Suprapubic skin (tissue), 4 donors: ENCODE results near the gene ST6GAL1. TPM values are rescaled to one million over a fixed set of nuclear protein-coding genes. Genes with fewer than 3 reads are reported as not detected.
A peak's percentile ranks its signal among the peaks of the same experiment; 100 is the strongest.

Source experiments
- DNase-seq, 2 donors: peaks; one replicate each; pipeline ENCODE4 v3.0.0-alpha.2; 2019; ENCODE audit warnings: low spot score in 2 of 2
- H3K27ac ChIP-seq: fragments of 200-600 bp; sonication (generic); one replicate; pipeline ENCODE4 v1.5.1; 2019
- H3K27me3 ChIP-seq: fragments of 200-600 bp; sonication (generic); one replicate; pipeline ENCODE4 v1.5.1; 2019
- H3K36me3 ChIP-seq: fragments of 200-600 bp; sonication (generic); one replicate; pipeline ENCODE4 v1.5.1; 2019
- H3K4me1 ChIP-seq: fragments of 200-600 bp; sonication (generic); one replicate; pipeline ENCODE4 v1.5.1; 2019
- H3K4me3 ChIP-seq: fragments of 200-600 bp; sonication (generic); one replicate; pipeline ENCODE4 v1.5.1; 2019; ENCODE audit warnings: mild to moderate bottlenecking
- H3K9me3 ChIP-seq: fragments of 200-600 bp; sonication (generic); one replicate; pipeline ENCODE4 v1.5.1; 2019
- EP300 ChIP-seq: sonication (generic); formaldehyde crosslinking; IDR thresholded peaks from one replicate; pipeline ENCODE4 v1.6.1; 2017; ENCODE audit warnings: antibody characterized with exemption
- POLR2A ChIP-seq, 2 donors: fragments of 450-650 bp; IDR thresholded peaks; one replicate each; pipeline ENCODE4 v1.6.1; 2017; ENCODE audit warnings: antibody characterized with exemption in 2 of 2, mild to moderate bottlenecking in 2 of 2, moderate library complexity in 2 of 2
- POLR2AphosphoS5 ChIP-seq, 3 donors: sonication (generic); formaldehyde crosslinking; IDR thresholded peaks; one replicate each; pipeline ENCODE4 v1.6.1; 2017; ENCODE audit warnings: antibody characterized with exemption in 3 of 3
- WGBS: methylation state at CpG from one replicate; pipeline ENCODE4 v1.1.5; 2018; 5-methylcytosine and 5-hydroxymethylcytosine counted together
- total RNA-seq, 4 donors: library from RNA; depleted of rRNA; stranded (reverse); fragments of >200 nt; gene quantifications; one replicate each; pipeline ENCODE4 v1.1.0, GENCODE V29; 2016
- TF ChIP-seq, protein P1 (sequence below), 2 donors: fragments of 200-600 bp in 1 of 2; fragments of 450-650 bp in 1 of 2; sonication (generic) in 1 of 2; IDR thresholded peaks; one replicate each; pipeline ENCODE4 v1.5.1; 2016 to 2019; ENCODE audit warnings: antibody characterized with exemption in 2 of 2, mild to moderate bottlenecking in 1 of 2, moderate library complexity in 1 of 2

Gene ST6GAL1
- total RNA-seq, 4 donors from 2014 or later: 23.9 to 42.2 (median 31.9) TPM

DNA sequence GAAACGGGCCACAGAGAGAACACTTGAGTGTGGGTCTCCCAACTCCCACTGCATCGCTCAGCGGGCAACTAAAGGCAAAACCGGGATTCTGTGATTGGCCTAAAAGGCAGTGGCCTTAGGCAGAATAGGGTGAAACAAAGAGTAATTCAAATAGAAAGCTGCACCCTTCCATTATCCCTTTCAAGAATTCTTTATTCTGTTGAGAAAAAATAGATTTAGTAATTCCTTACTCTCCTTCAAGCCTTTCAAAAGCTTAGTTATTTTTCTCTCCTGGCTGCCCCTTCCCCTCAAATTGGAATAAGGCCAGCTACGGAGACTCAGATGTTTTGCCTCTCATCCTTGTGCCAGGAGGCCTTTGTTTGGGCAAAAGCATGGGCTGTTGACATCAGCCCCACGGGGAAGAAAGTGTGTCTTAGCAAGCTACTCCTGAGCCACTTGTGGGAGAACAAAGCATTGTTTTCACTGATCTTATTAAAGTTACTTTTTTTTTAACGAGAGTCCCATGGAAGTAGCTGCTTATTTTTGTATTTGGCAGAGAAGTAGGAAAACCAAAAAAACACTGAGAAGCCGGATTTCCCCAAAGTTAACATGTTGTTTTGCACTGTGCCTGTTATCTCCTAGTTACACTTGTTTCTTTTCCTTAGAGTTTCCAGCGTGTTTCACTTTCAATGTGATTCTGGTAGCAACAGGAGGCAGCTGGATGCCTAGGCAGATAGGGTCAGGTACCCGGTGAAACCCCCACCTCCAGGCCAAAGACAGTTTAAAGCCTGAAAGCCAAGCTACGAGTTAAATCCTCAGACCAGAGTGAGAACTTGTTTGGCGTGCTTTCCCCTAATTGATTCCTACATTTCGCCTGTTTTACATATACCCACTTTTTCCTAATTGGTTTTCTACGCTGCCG lies 2.2 kb downstream of the ST6GAL1 start:
- H3K27me3 ChIP-seq: no peaks in the 10 kb centered on the region
- no peaks in the 10 kb centered on the region for H3K9me3 ChIP-seq
- H3K36me3 ChIP-seq: no peaks in the 10 kb centered on the region
- TF ChIP-seq, protein P1, sequence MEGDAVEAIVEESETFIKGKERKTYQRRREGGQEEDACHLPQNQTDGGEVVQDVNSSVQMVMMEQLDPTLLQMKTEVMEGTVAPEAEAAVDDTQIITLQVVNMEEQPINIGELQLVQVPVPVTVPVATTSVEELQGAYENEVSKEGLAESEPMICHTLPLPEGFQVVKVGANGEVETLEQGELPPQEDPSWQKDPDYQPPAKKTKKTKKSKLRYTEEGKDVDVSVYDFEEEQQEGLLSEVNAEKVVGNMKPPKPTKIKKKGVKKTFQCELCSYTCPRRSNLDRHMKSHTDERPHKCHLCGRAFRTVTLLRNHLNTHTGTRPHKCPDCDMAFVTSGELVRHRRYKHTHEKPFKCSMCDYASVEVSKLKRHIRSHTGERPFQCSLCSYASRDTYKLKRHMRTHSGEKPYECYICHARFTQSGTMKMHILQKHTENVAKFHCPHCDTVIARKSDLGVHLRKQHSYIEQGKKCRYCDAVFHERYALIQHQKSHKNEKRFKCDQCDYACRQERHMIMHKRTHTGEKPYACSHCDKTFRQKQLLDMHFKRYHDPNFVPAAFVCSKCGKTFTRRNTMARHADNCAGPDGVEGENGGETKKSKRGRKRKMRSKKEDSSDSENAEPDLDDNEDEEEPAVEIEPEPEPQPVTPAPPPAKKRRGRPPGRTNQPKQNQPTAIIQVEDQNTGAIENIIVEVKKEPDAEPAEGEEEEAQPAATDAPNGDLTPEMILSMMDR (IDR thresholded peaks at IDR 0.05): no peak
- TF ChIP-seq POLR2AphosphoS5 (IDR thresholded peaks at IDR 0.05): peak in 1 of 3 donors; percentile 16
- peaks cover 42% of the 10 kb centered on the region for H3K4me1 ChIP-seq
- peak overlapping the region; percentile 88 for H3K4me3 ChIP-seq
- 30% methylated on average over 15 of the region's 15 CpGs for WGBS
- DNase-seq: no peak
- H3K27ac ChIP-seq: peak overlapping the region; percentile 85

DNA sequence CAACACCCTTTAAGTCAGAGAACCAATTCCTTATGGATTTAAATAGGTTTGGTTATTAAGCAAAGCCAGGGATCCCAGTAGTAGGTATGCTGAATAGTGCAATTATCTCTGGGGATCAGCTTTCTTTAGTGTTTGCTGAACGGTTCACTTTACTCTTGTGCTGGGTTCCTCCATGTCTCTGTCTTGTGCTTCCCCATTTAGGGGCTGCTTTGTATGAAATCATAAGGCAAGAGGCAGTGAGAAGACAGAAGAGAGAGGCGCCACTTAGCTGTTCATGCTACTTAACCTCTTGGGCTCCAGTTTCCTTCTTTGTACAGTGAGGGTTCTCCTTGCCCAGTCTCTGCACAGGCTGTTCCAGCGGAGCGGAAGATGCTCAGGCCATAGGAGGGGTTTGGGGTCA lies 3.5 kb downstream of the ST6GAL1 start:
- H3K27ac ChIP-seq: no peak overlapping the region
- WGBS: 82% methylated on average over 4 of the region's 4 CpGs

DNA sequence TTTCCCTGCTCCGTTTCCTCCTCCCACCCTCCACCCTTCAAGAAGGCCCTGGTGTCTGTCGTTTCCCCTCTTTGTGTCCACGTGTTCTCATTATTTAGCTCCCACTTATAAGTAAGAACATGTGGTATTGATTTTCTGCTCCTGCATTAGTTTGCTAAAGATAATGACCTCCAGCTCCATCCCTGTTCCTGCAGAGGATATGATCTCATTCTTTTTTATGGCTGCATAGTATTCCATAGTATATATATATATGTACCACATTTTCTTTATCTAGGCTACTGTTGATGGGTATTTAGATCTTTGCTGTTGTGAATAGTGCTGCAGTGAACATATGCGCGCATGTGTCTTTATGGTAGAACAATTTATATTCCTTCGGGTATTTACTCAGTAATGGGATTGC lies 4.8 kb downstream of the ST6GAL1 start:
- H3K36me3 ChIP-seq: no peaks in the 10 kb centered on the region
- DNase-seq: no peak
- H3K27ac ChIP-seq: no peak overlapping the region
- H3K4me1 ChIP-seq: peaks cover 30% of the 10 kb centered on the region
- H3K4me3 ChIP-seq: no peak overlapping the region
- H3K9me3 ChIP-seq: no peaks in the 10 kb centered on the region
- no peak for TF ChIP-seq POLR2A (IDR thresholded peaks at IDR 0.05)
- TF ChIP-seq, protein P1 (IDR thresholded peaks at IDR 0.05): no peak
- no peaks in the 10 kb centered on the region for H3K27me3 ChIP-seq
- WGBS: 95% methylated on average over 6 of the region's 6 CpGs

More for the DNA sequence above, 3.5 kb downstream of the ST6GAL1 start:
- Histone ChIP-seq H3K36me3 (no peaks in the 10 kb centered on the region), H3K9me3 (no peaks in the 10 kb centered on the region), H3K27me3 (no peaks in the 10 kb centered on the region), H3K4me3 (no peak overlapping the region), H3K4me1 (peaks cover 42% of the 10 kb centered on the region)
- DNase-seq: no peak
- TF ChIP-seq POLR2A (IDR thresholded peaks at IDR 0.05) (no peak), EP300 (no peak), POLR2AphosphoS5 (IDR thresholded peaks at IDR 0.05) (no peak)
- TF ChIP-seq, protein P1 (IDR thresholded peaks at IDR 0.05): no peak

DNA sequence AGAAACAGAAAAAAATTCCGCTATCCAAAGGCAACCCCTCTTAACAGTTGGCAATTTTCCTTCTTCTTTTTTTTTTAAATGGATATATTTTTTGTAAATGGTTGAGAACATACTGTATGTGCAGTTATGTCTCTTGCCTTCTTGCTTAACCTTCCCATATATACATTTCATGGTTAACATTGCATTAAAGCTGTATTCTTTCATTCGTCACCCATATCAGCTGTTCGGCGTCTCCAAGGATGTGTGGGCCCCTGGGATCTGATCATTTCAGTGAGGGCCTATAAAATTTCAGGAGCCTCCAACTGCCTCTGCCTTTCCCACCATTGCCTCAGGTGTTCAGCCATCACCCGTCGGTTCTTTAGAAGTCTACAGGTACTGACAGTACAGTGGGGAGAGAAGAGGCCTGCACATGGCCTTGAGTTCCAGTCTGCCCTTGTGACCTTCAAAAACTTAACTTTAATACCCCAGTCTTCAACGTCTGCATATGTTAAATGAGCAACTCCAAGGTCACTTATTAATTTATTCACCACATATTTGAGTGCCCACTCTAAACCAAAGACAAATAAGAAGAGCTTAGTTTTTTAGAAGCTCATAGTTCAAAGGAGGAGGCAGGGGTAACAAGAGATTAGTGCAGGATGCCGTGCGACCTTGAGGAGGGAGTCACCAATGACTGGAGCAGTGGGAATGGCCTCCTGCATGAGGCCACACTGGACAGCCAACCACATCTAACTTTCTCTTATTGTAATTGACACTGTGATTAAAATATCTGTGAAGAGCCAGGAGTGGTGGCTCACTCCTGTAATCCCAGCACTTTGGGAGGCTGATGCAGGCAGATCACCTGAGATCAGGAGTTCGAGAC lies 6.9 kb downstream of the ST6GAL1 start:
- H3K4me3 ChIP-seq: no peak overlapping the region
- no peaks in the 10 kb centered on the region for H3K36me3 ChIP-seq
- WGBS: 85% methylated on average over 10 of the region's 10 CpGs
- peaks cover 9% of the 10 kb centered on the region for H3K4me1 ChIP-seq
- no peak for DNase-seq
- TF ChIP-seq POLR2A (IDR thresholded peaks at IDR 0.05) (no peak), POLR2AphosphoS5 (IDR thresholded peaks at IDR 0.05) (no peak), EP300 (no peak)
- TF ChIP-seq, protein P1 (IDR thresholded peaks at IDR 0.05): no peak
- H3K9me3 ChIP-seq: no peaks in the 10 kb centered on the region
- H3K27ac ChIP-seq: no peak overlapping the region
- no peaks in the 10 kb centered on the region for H3K27me3 ChIP-seq

DNA sequence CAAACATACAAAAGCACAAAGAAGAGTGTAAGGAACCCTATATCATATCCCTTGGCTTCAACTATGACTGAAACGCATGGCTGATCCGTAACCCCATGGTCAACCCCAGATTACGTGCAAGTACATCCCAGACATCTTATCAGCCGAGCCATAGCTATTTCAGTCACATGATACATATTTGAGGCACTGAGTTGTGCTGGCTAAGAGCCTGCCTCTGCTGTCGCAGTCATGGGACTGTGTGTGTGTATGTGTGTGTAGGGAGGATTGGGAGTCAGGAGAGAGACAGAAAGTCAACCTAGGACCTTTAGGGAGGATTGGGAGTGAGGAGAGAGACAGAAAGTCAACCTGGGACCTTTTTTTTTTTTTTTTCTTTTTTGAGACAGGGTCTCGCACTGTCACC lies 8.4 kb downstream of the ST6GAL1 start:
- H3K9me3 ChIP-seq: no peaks in the 10 kb centered on the region
- H3K4me1 ChIP-seq: no peaks in the 10 kb centered on the region
- TF ChIP-seq POLR2A (IDR thresholded peaks at IDR 0.05): no peak
- TF ChIP-seq, protein P1 (IDR thresholded peaks at IDR 0.05): no peak
- TF ChIP-seq POLR2AphosphoS5 (IDR thresholded peaks at IDR 0.05): no peak
- TF ChIP-seq EP300: no peak
- no peak overlapping the region for H3K4me3 ChIP-seq
- no peak for DNase-seq
- WGBS: 86% methylated on average over 6 of the region's 6 CpGs
- H3K27ac ChIP-seq: no peak overlapping the region
- H3K36me3 ChIP-seq: no peaks in the 10 kb centered on the region
- no peaks in the 10 kb centered on the region for H3K27me3 ChIP-seq
